ACC112 (cell line): ENCODE results near the gene MADD.

ENCODE experiments used
- H2AFZ ChIP-seq: fragments of 200-600 bp; sonication (generic); one replicate; pipeline ENCODE4 v1.6.0; 2017; ENCODE audit warnings: antibody characterized with exemption, low read length; ENCODE audit not compliant: unreplicated experiment
- H3K27ac ChIP-seq: fragments of 200-600 bp; sonication (generic); 2 replicates; pipeline ENCODE4 v1.5.1; 2014; ENCODE audit warnings: low read depth, mild to moderate bottlenecking, antibody characterized with exemption, low read length, moderate library complexity
- H3K27me3 ChIP-seq: fragments of 200-600 bp; sonication (generic); 2 replicates; pipeline ENCODE4 v1.6.1; 2014; ENCODE audit warnings: mild to moderate bottlenecking, antibody characterized with exemption, low read length, moderate library complexity, mixed read lengths; ENCODE audit not compliant: insufficient read depth
- H3K36me3 ChIP-seq: fragments of 200-600 bp; sonication (generic); 2 replicates; pipeline ENCODE4 v1.6.1; 2016; ENCODE audit warnings: mild to moderate bottlenecking, antibody characterized with exemption, low read length, moderate library complexity, mixed read lengths; ENCODE audit not compliant: insufficient read depth
- H3K4me1 ChIP-seq: fragments of 200-600 bp; sonication (generic); one replicate; pipeline ENCODE4 v1.6.1; 2016; ENCODE audit warnings: low read length, mixed read lengths; ENCODE audit not compliant: insufficient read depth, unreplicated experiment, control insufficient read depth
- H3K4me3 ChIP-seq: fragments of 200-600 bp; sonication (generic); 2 replicates; pipeline ENCODE4 v1.5.1; 2014; ENCODE audit warnings: mild to moderate bottlenecking, low read depth, low read length
- H3K79me2 ChIP-seq: fragments of 200-600 bp; sonication (generic); one replicate; pipeline ENCODE4 v1.6.0; 2016; ENCODE audit warnings: low read length; ENCODE audit not compliant: control insufficient read depth, unreplicated experiment, insufficient read depth

The MADD gene

GRCh38 chr11:47375020-47375419 lies 105.1 kb downstream of the MADD start:
- no peaks in the 10 kb centered on the region for H3K36me3 ChIP-seq
- H2AFZ ChIP-seq: no peak overlapping the region
- no peaks in the 10 kb centered on the region for H3K79me2 ChIP-seq
- peaks cover 9% of the 10 kb centered on the region for H3K4me1 ChIP-seq
- H3K27me3 ChIP-seq: no peaks in the 10 kb centered on the region
- no peak overlapping the region for H3K27ac ChIP-seq
- no peak overlapping the region for H3K4me3 ChIP-seq

- no peaks in the 10 kb centered on the region for H3K36me3 ChIP-seq
- no peak overlapping the region for H3K27ac ChIP-seq
- H3K27me3 ChIP-seq: no peaks in the 10 kb centered on the region
- H3K4me1 ChIP-seq: peaks cover 9% of the 10 kb centered on the region
- no peaks in the 10 kb centered on the region for H3K79me2 ChIP-seq
- no peak overlapping the region for H2AFZ ChIP-seq
- no peak overlapping the region for H3K4me3 ChIP-seq
These were observed 105.7 kb downstream of the MADD start for GRCh38 chr11:47375546-47376085.

- Histone ChIP-seq H3K36me3 (no peaks in the 10 kb centered on the region), H3K79me2 (no peaks in the 10 kb centered on the region), H3K27me3 (no peaks in the 10 kb centered on the region), H3K27ac (no peak overlapping the region), H2AFZ (no peak overlapping the region), H3K4me3 (no peak overlapping the region), H3K4me1 (peaks cover 9% of the 10 kb centered on the region)
These were observed 106.2 kb downstream of the MADD start for GRCh38 chr11:47376107-47376524.

- H2AFZ ChIP-seq: no peak overlapping the region
- H3K27ac ChIP-seq: no peak overlapping the region
- peaks cover 9% of the 10 kb centered on the region for H3K4me1 ChIP-seq
- H3K27me3 ChIP-seq: no peaks in the 10 kb centered on the region
- no peaks in the 10 kb centered on the region for H3K36me3 ChIP-seq
- H3K4me3 ChIP-seq: no peak overlapping the region
- H3K79me2 ChIP-seq: no peaks in the 10 kb centered on the region
These were observed 106.8 kb downstream of the MADD start for GRCh38 chr11:47376525-47377371.

GRCh38 chr11:47377571-47378009 lies 107.7 kb downstream of the MADD start:
- H3K4me1 ChIP-seq: peaks cover 9% of the 10 kb centered on the region
- no peak overlapping the region for H2AFZ ChIP-seq
- no peaks in the 10 kb centered on the region for H3K79me2 ChIP-seq
- H3K27me3 ChIP-seq: no peaks in the 10 kb centered on the region
- H3K27ac ChIP-seq: no peak overlapping the region
- no peaks in the 10 kb centered on the region for H3K36me3 ChIP-seq
- no peak overlapping the region for H3K4me3 ChIP-seq

- Histone ChIP-seq H3K4me1 (peaks cover 9% of the 10 kb centered on the region), H3K79me2 (no peaks in the 10 kb centered on the region), H3K36me3 (no peaks in the 10 kb centered on the region), H3K27me3 (no peaks in the 10 kb centered on the region), H2AFZ (no peak within 1 kb of the TSS), H3K4me3 (no peak within 1 kb of the TSS), H3K27ac (no peak within 1 kb of the TSS)
These were observed 108.3 kb downstream of the MADD start, which contains the start of gene SPI1 for GRCh38 chr11:47378010-47378835. Gene SPI1, minus strand, starts transcription at chr11:47378547. Its CDS starts 194 bp downstream, at chr11:47378353.

- H3K36me3 ChIP-seq: no peaks in the 10 kb centered on the region
- no peak overlapping the region for H3K27ac ChIP-seq
- no peaks in the 10 kb centered on the region for H3K27me3 ChIP-seq
- H3K4me1 ChIP-seq: peaks cover 9% of the 10 kb centered on the region
- no peak overlapping the region for H2AFZ ChIP-seq
- H3K79me2 ChIP-seq: no peaks in the 10 kb centered on the region
- no peak overlapping the region for H3K4me3 ChIP-seq
These were observed 108.9 kb downstream of the MADD start for GRCh38 chr11:47378836-47379170.

GRCh38 chr11:47379317-47379716 lies 109.4 kb downstream of the MADD start:
- Histone ChIP-seq H3K27ac (no peak overlapping the region), H3K36me3 (no peaks in the 10 kb centered on the region), H2AFZ (no peak overlapping the region), H3K4me1 (peaks cover 5% of the 10 kb centered on the region), H3K27me3 (no peaks in the 10 kb centered on the region), H3K4me3 (no peak overlapping the region), H3K79me2 (no peaks in the 10 kb centered on the region)
